Thoracic aorta (tissue), 2 donors: ENCODE data around the gene MAML2. TPM values are rescaled to one million over a fixed set of nuclear protein-coding genes. Genes with fewer than 3 reads are reported as not detected.

Source experiments
- ATAC-seq: fragments of 150-250 bp; one replicate; pipeline ENCODE4 v1.8.0; 2017; ENCODE audit warnings: low read depth; ENCODE audit not compliant: insufficient number of reproducible peaks, low FRiP score
- DNase-seq: peaks from one replicate; pipeline ENCODE4 v3.0.0-alpha.2; 2020; ENCODE audit warnings: low spot score
- H3K27ac ChIP-seq, 2 donors: fragments of 200-600 bp; sonication (generic); 1 replicate in 1 of 2; 2 replicates in 1 of 2; pipeline ENCODE4 v1.5.1; 2016; ENCODE audit warnings: mild to moderate bottlenecking in 2 of 2, moderate library complexity in 2 of 2
- H3K27me3 ChIP-seq: fragments of 200-600 bp; sonication (generic); replicated peaks from 2 replicates; pipeline ENCODE4 v1.6.0; 2016; ENCODE audit warnings: mild to moderate bottlenecking; ENCODE audit not compliant: insufficient read depth
- H3K36me3 ChIP-seq: fragments of 200-600 bp; sonication (generic); one replicate; pipeline ENCODE4 v1.5.1; 2016
- H3K4me1 ChIP-seq, 2 donors: fragments of 200-600 bp; sonication (generic); 1 replicate in 1 of 2; 2 replicates in 1 of 2; pipeline versions ENCODE4 v1.5.1 to v1.6.0; 2016; ENCODE audit warnings: low read depth in 2 of 2, mild to moderate bottlenecking in 1 of 2; ENCODE audit not compliant: control insufficient read depth in 1 of 2
- H3K4me3 ChIP-seq: fragments of 200-600 bp; sonication (generic); 2 replicates; pipeline ENCODE4 v1.5.1; 2016; ENCODE audit warnings: mild to moderate bottlenecking
- H3K9me3 ChIP-seq: fragments of 200-600 bp; sonication (generic); 2 replicates; pipeline ENCODE4 v1.5.1; 2016
- CTCF ChIP-seq: fragments of 200-600 bp; sonication (generic); IDR thresholded peaks from one replicate; pipeline ENCODE4 v1.5.1; 2019; ENCODE audit warnings: antibody characterized with exemption
- total RNA-seq, 2 donors: library from RNA; depleted of rRNA; stranded (reverse); fragments of >200 nt; gene quantifications; one replicate each; pipeline versions ENCODE4 v1.1.0 to v1.2.3, GENCODE V29; 2016

The MAML2 gene
- total RNA-seq, 2 donors from 2014 or later: 23.4 to 29.6 TPM

GRCh38 chr11:96277696-96278038 lies 65.3 kb downstream of the MAML2 start:
- TF ChIP-seq CTCF: no peak
- no peaks in the 10 kb centered on the region for H3K27me3 ChIP-seq
- no peaks in the 10 kb centered on the region for H3K36me3 ChIP-seq
- ATAC-seq: no peak
- no peaks in the 10 kb centered on the region for H3K9me3 ChIP-seq
- peak overlapping the region; percentile 46 for H3K4me3 ChIP-seq
- peak overlapping the region; percentile 8 to 43 for H3K27ac ChIP-seq
- H3K4me1 ChIP-seq: peaks cover 10 to 37% of the 10 kb centered on the region in 2 donors
- DNase-seq: no peak

- DNase-seq (no peak), ATAC-seq (no peak)
- Histone ChIP-seq H3K4me3 (no peak overlapping the region), H3K27ac (peak overlapping the region in 1 of 2 donors; percentile 1), H3K4me1 (peaks cover 10 to 40% of the 10 kb centered on the region in 2 donors), H3K9me3 (no peaks in the 10 kb centered on the region), H3K27me3 (no peaks in the 10 kb centered on the region), H3K36me3 (no peaks in the 10 kb centered on the region)
- TF ChIP-seq CTCF: no peak
Observed at GRCh38 chr11:96276836-96277235, 66.2 kb downstream of the MAML2 start.

GRCh38 chr11:96275801-96276594 lies 67.0 kb downstream of the MAML2 start:
- ATAC-seq (no peak), DNase-seq (no peak)
- H3K9me3 ChIP-seq: no peaks in the 10 kb centered on the region
- H3K4me1 ChIP-seq: peaks cover 10 to 40% of the 10 kb centered on the region in 2 donors
- H3K27me3 ChIP-seq: no peaks in the 10 kb centered on the region
- TF ChIP-seq CTCF: no peak
- peak overlapping the region; percentile 1 to 8 for H3K27ac ChIP-seq
- H3K4me3 ChIP-seq: no peak overlapping the region
- H3K36me3 ChIP-seq: no peaks in the 10 kb centered on the region

- no peaks in the 10 kb centered on the region for H3K36me3 ChIP-seq
- no peak for TF ChIP-seq CTCF
- ATAC-seq: no peak
- no peaks in the 10 kb centered on the region for H3K27me3 ChIP-seq
- no peaks in the 10 kb centered on the region for H3K9me3 ChIP-seq
- H3K27ac ChIP-seq: no peak overlapping the region
- H3K4me3 ChIP-seq: no peak overlapping the region
- peaks cover 10 to 36% of the 10 kb centered on the region in 2 donors for H3K4me1 ChIP-seq
- DNase-seq: no peak
Observed at GRCh38 chr11:96273507-96273906, 69.5 kb downstream of the MAML2 start.

GRCh38 chr11:96272529-96273222 lies 70.3 kb downstream of the MAML2 start:
- Histone ChIP-seq H3K27ac (peak overlapping the region; percentile 41 to 50), H3K9me3 (no peaks in the 10 kb centered on the region), H3K36me3 (no peaks in the 10 kb centered on the region), H3K27me3 (no peaks in the 10 kb centered on the region), H3K4me1 (peaks cover 8 to 30% of the 10 kb centered on the region in 2 donors), H3K4me3 (peak overlapping the region; percentile 1)
- DNase-seq: no peak
- peak; percentile 48 for ATAC-seq
- TF ChIP-seq CTCF: no peak
